OCI-LY7 (cell line): ENCODE results near the gene SNCAIP. TPM values are rescaled to one million over a fixed set of nuclear protein-coding genes. Genes with fewer than 3 reads are reported as not detected.

Experiments
- BruUV-seq: library from RNA; stranded (reverse); fragments of 400-500 nt; replicated peaks from 2 replicates; lab custom pipeline; 2021; lab: Mats Ljungman, UMichigan
- CTCF ChIA-PET: fragments of 300-600 bp; sonication (Branson Sonifier 250); formaldehyde crosslinking; loops from one replicate; lab custom pipeline; 2022; ENCODE audit warnings: antibody characterized with exemption; ENCODE audit not compliant: unreplicated experiment; lab: Charles Lee
- POLR2A ChIA-PET: fragments of 300-600 bp; sonication (Branson Sonifier 250); formaldehyde crosslinking; loops from one replicate; lab custom pipeline; 2022; ENCODE audit warnings: antibody characterized with exemption; lab: Charles Lee
- DNase-seq: peaks from one replicate; pipeline ENCODE4 v3.0.0-alpha.2; 2015; ENCODE audit warnings: low spot score
- H2AFZ ChIP-seq: fragments of 200-600 bp; sonication (generic), shearing (Covaris generic); 2 replicates; pipeline ENCODE4 v1.6.1; 2014; ENCODE audit warnings: mild to moderate bottlenecking, antibody characterized with exemption, low read length, moderate library complexity
- H3K27ac ChIP-seq: fragments of 200-600 bp; sonication (generic); 2 replicates; pipeline ENCODE4 v1.5.1; 2014; ENCODE audit warnings: mixed run types, low read depth, mild to moderate bottlenecking, moderate library complexity, low read length, inconsistent platforms; ENCODE audit not compliant: poor library complexity, severe bottlenecking
- H3K36me3 ChIP-seq: fragments of 200-600 bp; sonication (generic); 2 replicates; pipeline ENCODE4 v1.6.1; 2014; ENCODE audit warnings: mild to moderate bottlenecking, antibody characterized with exemption, low read length, moderate library complexity, mixed read lengths; ENCODE audit not compliant: insufficient read depth
- H3K4me1 ChIP-seq: fragments of 200-600 bp; sonication (generic); 2 replicates; pipeline ENCODE4 v1.5.1; 2014; ENCODE audit warnings: mild to moderate bottlenecking, low read length; ENCODE audit not compliant: insufficient read depth, poor library complexity, severe bottlenecking
- H3K4me2 ChIP-seq: fragments of 200-600 bp; sonication (generic); 2 replicates; pipeline ENCODE4 v1.6.1; 2014; ENCODE audit warnings: mild to moderate bottlenecking, low read length
- H3K4me3 ChIP-seq: fragments of 200-600 bp; sonication (generic); 2 replicates; pipeline ENCODE4 v1.5.1; 2014; ENCODE audit warnings: mild to moderate bottlenecking, low read depth, low read length; ENCODE audit not compliant: poor library complexity, severe bottlenecking
- H3K79me2 ChIP-seq: fragments of 200-600 bp; sonication (generic); 2 replicates; pipeline ENCODE4 v1.6.1; 2016; ENCODE audit warnings: low read depth, mild to moderate bottlenecking, low read length, moderate library complexity, mixed read lengths; ENCODE audit not compliant: insufficient read depth
- H3K9me2 ChIP-seq: fragments of 200-600 bp; sonication (generic); 2 replicates; pipeline ENCODE4 v1.6.1; 2016; ENCODE audit warnings: mild to moderate bottlenecking, low read length, mixed read lengths; ENCODE audit not compliant: insufficient read depth
- H3K9me3 ChIP-seq: fragments of 200-600 bp; sonication (generic); 2 replicates; pipeline ENCODE4 v1.6.1; 2014; ENCODE audit warnings: mild to moderate bottlenecking, mixed run types, low read length, mixed read lengths
- H4K20me1 ChIP-seq: fragments of 200-600 bp; sonication (generic); 2 replicates; pipeline ENCODE4 v1.6.1; 2014; ENCODE audit warnings: mild to moderate bottlenecking, antibody characterized with exemption, low read length, moderate library complexity, mixed read lengths; ENCODE audit not compliant: insufficient read depth
- EZH2phosphoT487 ChIP-seq: fragments of 200-600 bp; sonication (generic); IDR thresholded peaks from 2 replicates; pipeline ENCODE4 v1.6.1; 2018; ENCODE audit warnings: low read depth, borderline replicate concordance, mild to moderate bottlenecking, mixed run types, antibody characterized with exemption, low read length, moderate library complexity, mixed read lengths
- intact Hi-C: fragments of 100-400 bp; cut with micrococcal nuclease; formaldehyde crosslinking; loops from one replicate; pipeline ENCODE4 v1.10.0; 2022; ENCODE audit not compliant: unreplicated experiment
- total RNA-seq, 2 experiments: library from RNA; depleted of rRNA in 1 of 2; stranded (reverse); fragments of >200 nt in 1 of 2; shearing (Covaris generic) in 1 of 2; gene quantifications; 2 replicates each; pipeline ENCODE4 v1.2.3, GENCODE V29; 2014 to 2022
- TF ChIP-seq, protein P1 (sequence below): fragments of 200-600 bp; sonication (generic); conservative IDR thresholded peaks from 2 replicates; pipeline ENCODE4 v1.5.1; 2014; ENCODE audit warnings: mild to moderate bottlenecking, antibody characterized with exemption, low read length, moderate library complexity, mixed read lengths

Gene SNCAIP
- total RNA-seq, 2 experiments from 2014 or later, result not detected

DNA sequence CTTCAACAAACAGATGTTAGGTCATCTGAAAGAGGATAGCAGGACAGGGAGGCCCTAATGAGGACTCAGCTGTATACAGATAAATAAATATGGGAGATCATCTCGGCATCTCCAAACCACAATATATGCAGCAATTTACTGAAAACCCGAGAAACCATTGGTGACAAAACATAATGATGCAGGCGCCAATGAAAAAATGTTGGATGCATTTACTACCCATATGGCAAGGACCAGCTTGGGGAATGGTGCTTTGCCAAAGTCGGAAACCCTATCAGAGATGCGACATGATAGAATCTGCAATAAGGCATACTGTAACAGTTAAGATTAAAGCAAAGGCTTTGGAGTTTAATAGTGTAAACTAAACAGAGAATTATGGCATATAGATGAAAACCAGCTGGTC, 92.0 kb downstream of the SNCAIP start:
- Histone ChIP-seq H3K4me2 (no peak overlapping the region), H3K9me2 (no peaks in the 10 kb centered on the region), H3K27ac (no peak overlapping the region), H3K4me1 (no peaks in the 10 kb centered on the region), H2AFZ (no peak overlapping the region), H3K4me3 (no peak overlapping the region), H3K9me3 (no peaks in the 10 kb centered on the region), H3K79me2 (no peaks in the 10 kb centered on the region), H4K20me1 (no peaks in the 10 kb centered on the region), H3K36me3 (no peaks in the 10 kb centered on the region)
- intact Hi-C loops, result loop anchor here (5.0 kb wide), 1 partner anchor 212 kb away; no protein-coding TSS in a partner anchor
- DNase-seq, result no peak
- CTCF ChIA-PET, result no interaction called here
- BruUV-seq, result no TSS peak
- TF ChIP-seq EZH2phosphoT487, result no peak
- TF ChIP-seq, protein P1, sequence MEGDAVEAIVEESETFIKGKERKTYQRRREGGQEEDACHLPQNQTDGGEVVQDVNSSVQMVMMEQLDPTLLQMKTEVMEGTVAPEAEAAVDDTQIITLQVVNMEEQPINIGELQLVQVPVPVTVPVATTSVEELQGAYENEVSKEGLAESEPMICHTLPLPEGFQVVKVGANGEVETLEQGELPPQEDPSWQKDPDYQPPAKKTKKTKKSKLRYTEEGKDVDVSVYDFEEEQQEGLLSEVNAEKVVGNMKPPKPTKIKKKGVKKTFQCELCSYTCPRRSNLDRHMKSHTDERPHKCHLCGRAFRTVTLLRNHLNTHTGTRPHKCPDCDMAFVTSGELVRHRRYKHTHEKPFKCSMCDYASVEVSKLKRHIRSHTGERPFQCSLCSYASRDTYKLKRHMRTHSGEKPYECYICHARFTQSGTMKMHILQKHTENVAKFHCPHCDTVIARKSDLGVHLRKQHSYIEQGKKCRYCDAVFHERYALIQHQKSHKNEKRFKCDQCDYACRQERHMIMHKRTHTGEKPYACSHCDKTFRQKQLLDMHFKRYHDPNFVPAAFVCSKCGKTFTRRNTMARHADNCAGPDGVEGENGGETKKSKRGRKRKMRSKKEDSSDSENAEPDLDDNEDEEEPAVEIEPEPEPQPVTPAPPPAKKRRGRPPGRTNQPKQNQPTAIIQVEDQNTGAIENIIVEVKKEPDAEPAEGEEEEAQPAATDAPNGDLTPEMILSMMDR, result no peak
- POLR2A ChIA-PET, result no interaction called here

DNA sequence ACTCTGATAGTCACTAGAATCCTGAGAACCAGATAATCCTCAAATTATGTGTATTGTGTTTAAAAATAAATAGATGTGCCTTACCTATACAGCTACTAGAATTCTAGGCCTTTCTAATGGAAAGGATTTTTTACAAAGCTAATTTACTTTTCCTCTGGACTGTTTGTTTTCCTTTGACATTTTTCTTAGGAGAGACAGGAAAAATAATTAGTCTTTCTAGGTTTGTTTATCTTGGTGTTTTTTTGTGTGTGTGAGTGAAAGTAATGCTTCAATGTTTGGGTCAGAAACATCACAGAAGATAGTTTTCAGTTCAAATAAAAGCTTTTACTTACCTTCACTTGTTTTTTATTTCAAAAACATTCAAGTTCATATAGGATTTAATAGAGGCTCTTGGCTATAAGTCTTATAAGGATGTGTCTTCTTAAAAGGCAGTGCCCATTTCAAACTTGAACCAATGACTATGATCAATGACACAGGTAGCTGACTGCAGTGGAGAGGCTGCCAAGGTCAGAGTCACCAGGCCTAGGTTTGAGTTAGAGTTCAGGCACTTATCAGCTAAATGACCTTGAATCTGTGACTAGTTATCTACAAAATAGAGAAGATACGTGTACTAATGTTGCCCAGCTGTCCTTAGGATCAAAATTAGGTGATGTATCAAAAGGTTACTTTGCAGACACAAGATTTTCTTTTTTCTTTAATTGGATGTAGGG, 92.8 kb downstream of the SNCAIP start:
- no peak overlapping the region for H3K27ac ChIP-seq
- no peaks in the 10 kb centered on the region for H3K4me1 ChIP-seq
- no peak overlapping the region for H3K4me2 ChIP-seq
- CTCF ChIA-PET, result no interaction called here
- no peak overlapping the region for H3K4me3 ChIP-seq
- H3K36me3 ChIP-seq, result no peaks in the 10 kb centered on the region
- H3K9me3 ChIP-seq, result no peaks in the 10 kb centered on the region
- intact Hi-C loops, result loop anchor here (5.0 kb wide), 1 partner anchor 213 kb away; no protein-coding TSS in a partner anchor
- no peaks in the 10 kb centered on the region for H3K9me2 ChIP-seq
- POLR2A ChIA-PET, result no interaction called here
- no peak overlapping the region for H2AFZ ChIP-seq
- BruUV-seq, result no TSS peak
- H3K79me2 ChIP-seq, result no peaks in the 10 kb centered on the region
- DNase-seq, result no peak
- H4K20me1 ChIP-seq, result no peaks in the 10 kb centered on the region
- TF ChIP-seq, protein P1, result no peak
- no peak for TF ChIP-seq EZH2phosphoT487

DNA sequence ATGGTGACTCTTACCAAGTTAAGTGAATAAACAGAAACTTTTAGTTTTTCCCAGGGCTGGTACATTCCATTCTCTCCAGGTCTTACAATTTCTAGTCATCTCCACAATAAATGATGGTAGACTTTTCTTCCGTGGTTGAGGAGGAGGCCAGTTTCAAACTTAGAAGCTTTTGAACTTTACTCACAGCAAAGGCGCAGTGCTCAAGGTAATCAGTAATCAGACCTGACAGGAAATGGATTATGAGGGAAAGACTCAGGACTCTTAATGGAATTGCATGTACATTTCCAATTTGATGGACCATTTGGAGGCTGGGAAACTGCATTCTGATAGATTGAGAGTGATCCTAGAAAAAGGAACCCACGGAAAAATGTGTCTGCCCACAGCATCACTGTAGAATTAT, 93.7 kb downstream of the SNCAIP start:
- H3K4me3 ChIP-seq, result no peak overlapping the region
- no peak overlapping the region for H3K4me2 ChIP-seq
- H3K36me3 ChIP-seq, result no peaks in the 10 kb centered on the region
- DNase-seq, result no peak
- no peaks in the 10 kb centered on the region for H3K79me2 ChIP-seq
- intact Hi-C loops, result no loop called here
- no peaks in the 10 kb centered on the region for H3K4me1 ChIP-seq
- no peak overlapping the region for H3K27ac ChIP-seq
- TF ChIP-seq, protein P1, result no peak
- no peak for TF ChIP-seq EZH2phosphoT487
- ChIA-PET POLR2A (interaction anchor here (0.7 kb wide), 1 partner anchor 1334 kb away, joined by 3 read pairs; no protein-coding TSS in a partner anchor), CTCF (no interaction called here)
- no peak overlapping the region for H2AFZ ChIP-seq
- no peaks in the 10 kb centered on the region for H3K9me3 ChIP-seq
- no TSS peak for BruUV-seq
- no peaks in the 10 kb centered on the region for H4K20me1 ChIP-seq
- H3K9me2 ChIP-seq, result no peaks in the 10 kb centered on the region
